ENCODE results near the gene UBXN1. TPM values are rescaled to one million over a fixed set of nuclear protein-coding genes. Genes with fewer than 3 reads are reported as not detected.

The UBXN1 gene, protein sequence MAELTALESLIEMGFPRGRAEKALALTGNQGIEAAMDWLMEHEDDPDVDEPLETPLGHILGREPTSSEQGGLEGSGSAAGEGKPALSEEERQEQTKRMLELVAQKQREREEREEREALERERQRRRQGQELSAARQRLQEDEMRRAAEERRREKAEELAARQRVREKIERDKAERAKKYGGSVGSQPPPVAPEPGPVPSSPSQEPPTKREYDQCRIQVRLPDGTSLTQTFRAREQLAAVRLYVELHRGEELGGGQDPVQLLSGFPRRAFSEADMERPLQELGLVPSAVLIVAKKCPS
- total RNA-seq = 99.4 and 126 TPM in 2 replicates

GRCh38 chr11:62678770-62679696, at the start of gene UBXN1:
Gene UBXN1 (minus strand): TSS chr11:62679073. CDS start chr11:62678923, 150 bp downstream.

DNA sequence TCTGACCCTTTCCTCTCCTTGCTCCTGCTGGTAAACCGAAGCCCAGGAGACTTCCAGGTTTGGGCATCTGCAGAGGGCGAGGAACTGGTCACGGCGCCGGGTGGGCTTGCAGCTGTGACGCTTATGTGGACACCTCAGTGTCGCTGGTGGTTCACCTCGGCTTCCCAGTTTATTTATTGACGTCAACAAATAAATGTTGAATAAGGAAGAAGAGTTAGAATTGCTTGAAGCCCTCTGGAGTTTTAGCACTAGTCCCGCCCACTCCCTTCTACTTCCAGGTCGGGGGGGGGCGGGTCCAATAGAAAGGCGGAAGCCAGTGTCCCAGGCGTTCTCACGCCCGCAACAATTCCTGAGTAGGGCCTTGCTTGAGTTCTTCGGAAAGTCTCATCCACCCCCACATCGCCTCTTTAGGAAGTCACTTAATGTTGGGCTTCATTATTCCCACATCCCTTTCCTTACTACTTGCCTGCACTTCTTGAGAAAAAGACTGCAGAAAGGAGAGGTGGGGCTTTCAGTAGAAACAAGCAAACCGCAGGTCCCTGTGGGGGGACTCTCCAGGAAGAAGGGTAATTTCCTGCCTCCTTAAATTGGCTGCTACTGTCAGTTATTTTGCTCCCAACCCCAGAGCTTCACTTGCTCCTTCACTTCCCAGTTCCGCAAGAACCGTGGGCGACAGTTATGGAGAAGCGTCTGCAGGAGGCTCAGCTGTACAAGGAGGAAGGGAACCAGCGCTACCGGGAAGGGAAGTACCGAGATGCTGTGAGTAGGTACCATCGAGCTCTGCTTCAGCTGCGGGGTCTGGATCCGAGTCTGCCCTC, 49.5 kb upstream of the UBXN1 start, which contains the start of gene TTC9C:
Gene TTC9C (plus strand): TSS at position 316 of the 818 bp plus-strand sequence. CDS start 363 bp downstream, at position 679.

GRCh38 chr11:62727165-62727871, 48.4 kb upstream of the UBXN1 start, which contains the start of gene HNRNPUL2:
Gene HNRNPUL2 (minus strand): TSS chr11:62727457. CDS start chr11:62727156, 301 bp downstream.

DNA sequence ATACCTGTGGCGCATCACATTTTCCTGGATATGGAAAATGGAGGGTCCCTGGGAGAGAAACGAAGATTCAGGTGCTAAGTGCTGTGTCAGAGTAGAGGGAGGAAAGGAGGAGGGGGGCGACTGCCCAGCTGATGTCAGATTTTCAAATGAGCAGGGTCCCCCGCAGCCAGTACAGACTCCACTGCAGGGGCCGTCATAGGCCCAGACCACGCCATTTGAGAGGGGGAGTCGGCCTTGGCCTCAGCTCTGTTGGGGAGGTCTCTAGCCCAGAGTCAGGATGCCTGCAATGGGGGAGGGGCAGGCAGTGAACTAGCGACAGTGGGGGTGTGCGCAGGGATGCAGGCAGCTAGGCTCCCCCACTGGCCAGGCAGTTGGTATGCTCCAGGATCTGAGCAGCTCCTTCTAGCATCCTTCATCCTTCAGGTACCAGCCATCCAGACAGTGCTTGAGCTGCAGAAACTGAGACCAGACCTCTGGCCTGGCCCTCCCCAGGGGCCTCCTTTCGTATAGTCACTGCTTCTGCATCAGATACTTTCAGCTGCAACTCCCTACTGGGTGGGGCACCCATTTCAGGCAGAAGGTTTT, 28.5 kb upstream of the UBXN1 start, which contains the start of the genes BSCL2 and GNG3:
Gene BSCL2 (minus strand): TSS at position 148 of the 585 bp plus-strand sequence. CDS start 229 bp downstream, outside the sequence.
Gene GNG3 (plus strand): TSS at position 400 of the 585 bp plus-strand sequence. CDS start 620 bp downstream, outside the sequence.

GRCh38 chr11:62689421-62690183, 10.7 kb upstream of the UBXN1 start, which contains the start of gene LRRN4CL:
Gene LRRN4CL (minus strand): TSS chr11:62689530. CDS start chr11:62688508, 1,022 bp downstream.

DNA sequence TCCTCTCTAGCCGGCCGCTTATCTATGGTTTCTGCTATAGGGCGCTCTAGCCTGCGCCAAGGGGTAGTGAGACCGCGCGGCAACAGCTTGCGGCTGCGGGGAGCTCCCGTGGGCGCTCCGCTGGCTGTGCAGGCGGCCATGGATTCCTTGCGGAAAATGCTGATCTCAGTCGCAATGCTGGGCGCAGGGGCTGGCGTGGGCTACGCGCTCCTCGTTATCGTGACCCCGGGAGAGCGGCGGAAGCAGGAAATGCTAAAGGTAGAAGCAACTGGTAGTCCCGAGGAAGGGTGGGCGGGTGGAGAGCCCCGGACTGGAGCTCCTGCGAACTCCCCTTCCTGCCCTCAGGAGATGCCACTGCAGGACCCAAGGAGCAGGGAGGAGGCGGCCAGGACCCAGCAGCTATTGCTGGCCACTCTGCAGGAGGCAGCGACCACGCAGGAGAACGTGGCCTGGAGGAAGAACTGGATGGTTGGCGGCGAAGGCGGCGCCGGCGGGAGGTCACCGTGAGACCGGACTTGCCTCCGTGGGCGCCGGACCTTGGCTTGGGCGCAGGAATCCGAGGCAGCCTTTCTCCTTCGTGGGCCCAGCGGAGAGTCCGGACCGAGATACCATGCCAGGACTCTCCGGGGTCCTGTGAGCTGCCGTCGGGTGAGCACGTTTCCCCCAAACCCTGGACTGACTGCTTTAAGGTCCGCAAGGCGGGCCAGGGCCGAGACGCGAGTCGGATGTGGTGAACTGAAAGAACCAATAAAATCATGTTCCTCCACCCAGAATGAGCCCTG, 7.1 kb downstream of the UBXN1 start, which contains the start of the genes LBHD1 and UQCC3:
Gene LBHD1 (minus strand): TSS at position 660 of the 782 bp plus-strand sequence. CDS start 2,236 bp downstream, outside the sequence.
Gene UQCC3 (plus strand): TSS at position 66 of the 782 bp plus-strand sequence. CDS start 73 bp downstream, at position 139.

GRCh38 chr11:62665075-62665598, 13.7 kb downstream of the UBXN1 start, which contains the start of the genes C11orf98 and CSKMT:
Gene C11orf98 (minus strand): TSS chr11:62665210. CDS start chr11:62665169, 41 bp downstream.
Gene CSKMT (plus strand): TSS chr11:62665312. CDS start chr11:62665880, 568 bp downstream.

DNA sequence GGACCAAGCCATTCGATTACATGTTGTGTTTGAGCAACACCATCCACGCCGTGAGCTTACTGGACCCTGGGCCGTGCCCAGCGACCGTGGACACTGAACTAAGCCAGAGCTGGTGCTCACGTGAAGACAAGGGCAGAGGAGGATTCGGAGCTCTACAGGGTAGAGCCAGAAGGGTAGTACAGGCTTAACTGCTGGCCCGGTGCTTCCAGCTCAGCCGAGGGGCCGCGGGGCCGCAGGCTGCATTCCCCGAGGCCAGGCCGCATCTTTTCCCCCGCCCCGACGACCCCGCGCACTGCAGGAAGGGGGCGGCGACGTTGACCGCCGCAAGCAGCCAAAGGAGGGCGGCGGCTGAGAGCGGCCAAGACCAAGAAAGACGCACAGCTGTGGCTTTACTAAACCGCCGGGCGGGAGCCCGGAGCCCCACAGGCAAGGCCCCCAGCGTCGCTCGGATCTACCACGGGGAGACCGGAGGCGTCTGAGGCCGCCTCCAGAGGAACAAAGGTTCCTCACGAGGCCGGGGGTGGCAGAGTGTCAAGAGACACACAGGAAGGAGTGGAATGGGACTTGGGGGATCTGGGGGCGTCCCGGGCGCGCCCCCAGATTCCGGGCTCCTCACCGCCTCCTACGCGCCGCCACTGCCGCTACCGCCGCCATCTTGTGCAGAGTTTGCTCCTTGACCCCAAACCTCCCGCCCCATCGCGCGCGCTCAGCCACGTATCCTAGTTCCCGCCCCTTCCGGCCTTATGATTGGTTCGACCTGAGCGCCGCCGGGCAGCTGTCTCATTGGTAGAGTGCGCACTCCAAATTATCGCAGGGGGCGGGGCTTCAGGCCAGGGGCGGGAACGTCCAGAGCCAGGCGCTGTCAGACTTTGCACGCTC, 32.7 kb downstream of the UBXN1 start, which contains the start of gene GANAB:
Gene GANAB (minus strand): TSS at position 668 of the 879 bp plus-strand sequence. CDS start 14 bp downstream, at position 654.

Other genes with a start within 250 kb of the UBXN1 start
- 598 and 812 TPM in 2 replicates for gene AHNAK, start 132.3 kb downstream of the UBXN1 start, total RNA-seq
- 1,010 and 1,304 TPM in 2 replicates for gene EEF1G, start 105.2 kb downstream of the UBXN1 start, total RNA-seq
- 7.0 TPM in 2 replicates for gene TUT1, start 87.5 kb downstream of the UBXN1 start, total RNA-seq
- gene MTA2, start 77.2 kb downstream of the UBXN1 start, total RNA-seq = 97.1 and 125 TPM in 2 replicates
- 11.6 and 14.0 TPM in 2 replicates for gene EML3, start 66.3 kb downstream of the UBXN1 start, total RNA-seq
- gene ROM1, start 65.8 kb downstream of the UBXN1 start, total RNA-seq = 2.3 and 2.9 TPM in 2 replicates
- 34.3 and 50.9 TPM in 2 replicates for gene B3GAT3, start 57.1 kb downstream of the UBXN1 start, total RNA-seq
- 315 and 475 TPM in 2 replicates for gene GANAB, start 32.5 kb downstream of the UBXN1 start, total RNA-seq
- gene INTS5, start 25.8 kb downstream of the UBXN1 start, total RNA-seq = 22.9 and 24.5 TPM in 2 replicates
- gene C11orf98, start 13.9 kb downstream of the UBXN1 start, total RNA-seq = 24.6 and 35.6 TPM in 2 replicates
- gene CSKMT, start 13.8 kb downstream of the UBXN1 start, total RNA-seq = 4.2 and 9.4 TPM in 2 replicates
- gene UQCC3, start 7.4 kb downstream of the UBXN1 start, total RNA-seq = 12.0 and 12.6 TPM in 2 replicates
- gene LBHD1, start 6.8 kb downstream of the UBXN1 start, total RNA-seq = 2.7 and 3.3 TPM in 2 replicates
- gene LRRN4CL, start 10.5 kb upstream of the UBXN1 start, total RNA-seq = 12.2 and 23.5 TPM in 2 replicates
- gene BSCL2, start 28.4 kb upstream of the UBXN1 start, total RNA-seq = 37.4 and 39.5 TPM in 2 replicates
- not detected in 2 replicates for gene GNG3, start 28.6 kb upstream of the UBXN1 start, total RNA-seq
- gene HNRNPUL2, start 48.4 kb upstream of the UBXN1 start, total RNA-seq = 9.6 and 16.4 TPM in 2 replicates
- 30.0 and 35.2 TPM in 2 replicates for gene TTC9C, start 49.4 kb upstream of the UBXN1 start, total RNA-seq
- gene ZBTB3, start 75.1 kb upstream of the UBXN1 start, total RNA-seq = 14.5 and 15.6 TPM in 2 replicates
- 66.9 and 68.8 TPM in 2 replicates for gene POLR2G, start 82.5 kb upstream of the UBXN1 start, total RNA-seq
- 29.2 and 30.7 TPM in 2 replicates for gene TAF6L, start 92.3 kb upstream of the UBXN1 start, total RNA-seq
- 19.0 and 25.5 TPM in 2 replicates for gene TMEM179B, start 108.3 kb upstream of the UBXN1 start, total RNA-seq
- 21.8 and 24.1 TPM in 2 replicates for gene TMEM223, start 112.9 kb upstream of the UBXN1 start, total RNA-seq
- 26.4 and 28.4 TPM in 2 replicates for gene NXF1, start 126.4 kb upstream of the UBXN1 start, total RNA-seq
- 42.4 and 52.6 TPM in 2 replicates for gene STX5, start 153.0 kb upstream of the UBXN1 start, total RNA-seq
- not detected in 2 replicates for gene TEX54, start 153.8 kb upstream of the UBXN1 start, total RNA-seq
- gene WDR74, start 160.5 kb upstream of the UBXN1 start, total RNA-seq = 48.4 and 68.5 TPM in 2 replicates
- gene SLC3A2, start 201.8 kb upstream of the UBXN1 start, total RNA-seq = 348 and 637 TPM in 2 replicates
- not detected in 2 replicates for gene CHRM1, start 242.3 kb upstream of the UBXN1 start, total RNA-seq